A549 (cell line): Measurements from ENCODE around the gene DPT. TPM values are rescaled to one million over a fixed set of nuclear protein-coding genes. Genes with fewer than 3 reads are reported as not detected.

Experiments used
- ATAC-seq, 2 experiments: fragments of 200-7000 bp in 1 of 2; fragments of >200 bp in 1 of 2; cut with Nextera tagmentation in 1 of 2; cut with Tn5 transposase in 1 of 2; 3 replicates each; pipeline versions ENCODE4 v1.8.0 to v1.9.1; 2018 to 2020; ENCODE audit warnings: mild to moderate bottlenecking in 1 of 2, moderate library complexity in 1 of 2
- CTCF ChIA-PET: fragments of 300-600 bp; sonication (Branson Sonifier 250); formaldehyde crosslinking; extraction: SDS; loops from one replicate; lab custom pipeline; 2021; ENCODE audit warnings: antibody characterized with exemption, inconsistent platforms; lab: Yijun Ruan, JAX
- POLR2A ChIA-PET: fragments of 350-600 bp; formaldehyde crosslinking; extraction: SDS; loops from one replicate; lab custom pipeline; 2021; ENCODE audit warnings: antibody characterized with exemption, inconsistent platforms; lab: Yijun Ruan, JAX
- DNase-seq, 2 experiments: peaks; one replicate each; pipeline versions ENCODE4 v3.0.0 to v3.0.0-alpha.2; 2011 to 2016; ENCODE audit warnings: low read depth in 1 of 2, low spot score in 1 of 2
- FAIRE-seq: peaks from 2 replicates; lab custom pipeline; 2011; peaks lifted over from hg19 to GRCh38; lab: Jason Lieb, UNC
- H3K27ac ChIP-seq, 2 experiments: fragments of >200 bp; sonication (Bioruptor Twin); formaldehyde crosslinking; 3 replicates each; pipeline ENCODE4 v1.5.1; 2016 to 2017
- H3K4me1 ChIP-seq: fragments of >200 bp; sonication (Bioruptor Twin); formaldehyde crosslinking; 3 replicates; pipeline ENCODE4 v1.6.1; 2016
- H3K4me2 ChIP-seq: fragments of >200 bp; sonication (Bioruptor Twin); formaldehyde crosslinking; 3 replicates; pipeline ENCODE4 v1.6.1; 2016
- H3K4me3 ChIP-seq: fragments of >200 bp; sonication (Bioruptor Twin); formaldehyde crosslinking; 3 replicates; pipeline ENCODE4 v1.5.1; 2016
- H3K9me3 ChIP-seq: fragments of >200 bp; sonication (Bioruptor Twin); formaldehyde crosslinking; 3 replicates; pipeline ENCODE4 v1.6.1; 2016
- BHLHE40 ChIP-seq: IDR thresholded peaks from 2 replicates; pipeline ENCODE4 v1.6.1; 2012; ENCODE audit warnings: low read depth, low read length, inconsistent platforms
- EHF ChIP-seq: fragments of 250-450 bp; sonication (Bioruptor Pico); IDR thresholded peaks from 2 replicates; pipeline ENCODE4 v1.5.0; 2020; ENCODE audit warnings: mild to moderate bottlenecking
- EHMT2 ChIP-seq: fragments of 200-600 bp; sonication (generic); IDR thresholded peaks from 2 replicates; pipeline ENCODE4 v1.6.1; 2016; ENCODE audit warnings: antibody characterized with exemption, low read depth, mild to moderate bottlenecking, moderate library complexity
- EP300 ChIP-seq, 2 experiments: fragments of >200 bp; sonication (Bioruptor Twin); formaldehyde crosslinking; IDR thresholded peaks; 2 replicates in 1 of 2; 3 replicates in 1 of 2; pipeline ENCODE4 v1.6.1; 2016 to 2017
- FOSL2 ChIP-seq, 2 experiments: fragments of 450-650 bp in 1 of 2; fragments of >200 bp in 1 of 2; sonication (Bioruptor Twin) in 1 of 2; formaldehyde crosslinking; IDR thresholded peaks; 2 replicates each; pipeline versions ENCODE4 v1.5.0 to v1.6.1; 2016 to 2020; ENCODE audit warnings: mild to moderate bottlenecking in 1 of 2, moderate library complexity in 1 of 2
- HDAC2 ChIP-seq: fragments of 200-600 bp; sonication (generic); IDR thresholded peaks from 2 replicates; pipeline ENCODE4 v1.6.1; 2016
- HOXA7 ChIP-seq: fragments of 250-450 bp; sonication (Bioruptor Pico); IDR thresholded peaks from 2 replicates; pipeline ENCODE4 v1.5.0; 2020; ENCODE audit warnings: mild to moderate bottlenecking, moderate library complexity
- HOXB13 ChIP-seq: fragments of 250-450 bp; sonication (Bioruptor Pico); IDR thresholded peaks from 2 replicates; pipeline ENCODE4 v1.5.0; 2020; ENCODE audit warnings: low read depth, mild to moderate bottlenecking, moderate library complexity
- HOXB5 ChIP-seq: fragments of 250-450 bp; sonication (Bioruptor Pico); IDR thresholded peaks from 2 replicates; pipeline ENCODE4 v1.5.0; 2020; ENCODE audit warnings: mild to moderate bottlenecking, moderate library complexity
- JUN ChIP-seq, 2 experiments: fragments of >200 bp; sonication (Bioruptor Twin); formaldehyde crosslinking; IDR thresholded peaks; 2 replicates in 1 of 2; 3 replicates in 1 of 2; pipeline ENCODE4 v1.6.1; 2016 to 2017
- JUNB ChIP-seq: fragments of >200 bp; sonication (Bioruptor Twin); formaldehyde crosslinking; IDR thresholded peaks from 2 replicates; pipeline ENCODE4 v1.6.1; 2016
- KDM1A ChIP-seq: fragments of 200-600 bp; sonication (generic); IDR thresholded peaks from 2 replicates; pipeline ENCODE4 v1.6.1; 2016; ENCODE audit warnings: low read depth, mild to moderate bottlenecking
- KDM5A ChIP-seq: fragments of 200-600 bp; sonication (generic); IDR thresholded peaks from 2 replicates; pipeline ENCODE4 v1.6.1; 2016; ENCODE audit warnings: antibody characterized with exemption, mild to moderate bottlenecking
- MAFK ChIP-seq: fragments of 450-650 bp; IDR thresholded peaks from 2 replicates; pipeline ENCODE4 v1.6.1; 2014; ENCODE audit not compliant: partially characterized antibody
- MAZ ChIP-seq: fragments of 150-350 bp; IDR thresholded peaks from 2 replicates; pipeline ENCODE4 v1.6.1; 2014; ENCODE audit warnings: antibody characterized with exemption, low read depth, low read length, borderline replicate concordance
- NPAS2 ChIP-seq: fragments of 250-450 bp; sonication (Bioruptor Pico); IDR thresholded peaks from 2 replicates; pipeline ENCODE4 v1.8.0; 2022; ENCODE audit warnings: mild to moderate bottlenecking, moderate library complexity, borderline replicate concordance
- NR3C1 ChIP-seq: fragments of >200 bp; sonication (Bioruptor Twin); formaldehyde crosslinking; IDR thresholded peaks from 3 replicates; pipeline ENCODE4 v1.6.1; 2017
- POLR2AphosphoS2 ChIP-seq: conservative IDR thresholded peaks from 2 replicates; pipeline ENCODE4 v1.6.1; 2012; ENCODE audit warnings: low read length, improper control_type of control experiment, inconsistent platforms
- RCOR1 ChIP-seq: fragments of 150-350 bp; IDR thresholded peaks from 2 replicates; pipeline ENCODE4 v1.6.1; 2014; ENCODE audit warnings: antibody characterized with exemption, low read length, low read depth
- RNF2 ChIP-seq: fragments of 200-600 bp; sonication (generic); IDR thresholded peaks from 2 replicates; pipeline ENCODE4 v1.6.1; 2016; ENCODE audit warnings: low read depth, mild to moderate bottlenecking, antibody characterized with exemption, moderate library complexity, borderline replicate concordance
- TFCP2L1 ChIP-seq: fragments of 250-450 bp; sonication (Bioruptor Pico); IDR thresholded peaks from 2 replicates; pipeline ENCODE4 v1.5.0; 2021; ENCODE audit warnings: mild to moderate bottlenecking
- ZNF302 ChIP-seq: fragments of 250-450 bp; sonication (Bioruptor Pico); IDR thresholded peaks from 2 replicates; pipeline ENCODE4 v1.9.0; 2021; ENCODE audit warnings: inconsistent platforms, mild to moderate bottlenecking, moderate library complexity
- WGBS: methylation state at CpG from one replicate; pipeline ENCODE4 v1.1.6; 2017; ENCODE audit errors: missing lambda C conversion rate; 5-methylcytosine and 5-hydroxymethylcytosine counted together
- polyA plus RNA-seq, 4 experiments: library from polyadenylated mRNA; depleted of rRNA in 3 of 4; stranded (reverse); fragments of >200 nt; fragmentation: RNase III in 1 of 4; extraction: RNeasy Plus Mini Kit Qiagen cat#74134 plus additional on column Dnase treatment in 1 of 4; gene quantifications; 2 replicates in 3 of 4; 3 replicates in 1 of 4; pipeline ENCODE4 v1.2.3, GENCODE V29; 2011 to 2017
- TF ChIP-seq, protein P1 (sequence below): fragments of >200 bp; sonication (Bioruptor Twin); formaldehyde crosslinking; IDR thresholded peaks from 3 replicates; pipeline ENCODE4 v1.5.1; 2016
- TF ChIP-seq, protein P2 (sequence below): fragments of 450-650 bp; IDR thresholded peaks from 2 replicates; pipeline ENCODE4 v1.6.1; 2014; ENCODE audit warnings: antibody characterized with exemption
- TF ChIP-seq, protein P3 (sequence below): fragments of 250-450 bp; sonication (Bioruptor Pico); IDR thresholded peaks from 2 replicates; pipeline ENCODE4 v1.5.0; 2020; ENCODE audit warnings: low read depth, mild to moderate bottlenecking, moderate library complexity

The DPT gene
- polyA plus RNA-seq, 2 of the 4 experiments (the other 2 are of a cell fraction), result not detected

DNA sequence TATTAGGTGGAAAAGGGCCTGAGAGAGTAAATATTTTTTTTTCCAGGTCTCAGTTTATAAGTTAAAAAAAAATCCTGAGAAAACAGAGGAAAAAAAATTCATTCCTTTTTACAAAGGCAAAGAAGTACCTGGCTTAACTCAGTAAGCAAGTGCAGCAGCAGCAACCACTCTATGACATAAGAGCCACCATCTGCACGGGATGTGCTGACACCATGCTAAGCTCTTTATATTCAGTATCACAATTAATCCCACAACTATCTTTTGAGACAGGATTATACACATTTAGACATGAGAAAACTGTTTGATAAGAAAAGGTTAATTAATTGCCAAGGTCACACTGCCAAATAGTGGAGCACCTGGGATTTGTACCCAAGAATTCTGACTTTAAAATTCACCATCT lies 13.4 kb upstream of the DPT start (continued):
- TF ChIP-seq MAZ (no peak), TFCP2L1 (CRISPR knock-in tag) (no peak), HOXA7 (CRISPR knock-in tag) (no peak), HDAC2 (no peak), KDM1A (no peak)
- TF ChIP-seq, protein P1, sequence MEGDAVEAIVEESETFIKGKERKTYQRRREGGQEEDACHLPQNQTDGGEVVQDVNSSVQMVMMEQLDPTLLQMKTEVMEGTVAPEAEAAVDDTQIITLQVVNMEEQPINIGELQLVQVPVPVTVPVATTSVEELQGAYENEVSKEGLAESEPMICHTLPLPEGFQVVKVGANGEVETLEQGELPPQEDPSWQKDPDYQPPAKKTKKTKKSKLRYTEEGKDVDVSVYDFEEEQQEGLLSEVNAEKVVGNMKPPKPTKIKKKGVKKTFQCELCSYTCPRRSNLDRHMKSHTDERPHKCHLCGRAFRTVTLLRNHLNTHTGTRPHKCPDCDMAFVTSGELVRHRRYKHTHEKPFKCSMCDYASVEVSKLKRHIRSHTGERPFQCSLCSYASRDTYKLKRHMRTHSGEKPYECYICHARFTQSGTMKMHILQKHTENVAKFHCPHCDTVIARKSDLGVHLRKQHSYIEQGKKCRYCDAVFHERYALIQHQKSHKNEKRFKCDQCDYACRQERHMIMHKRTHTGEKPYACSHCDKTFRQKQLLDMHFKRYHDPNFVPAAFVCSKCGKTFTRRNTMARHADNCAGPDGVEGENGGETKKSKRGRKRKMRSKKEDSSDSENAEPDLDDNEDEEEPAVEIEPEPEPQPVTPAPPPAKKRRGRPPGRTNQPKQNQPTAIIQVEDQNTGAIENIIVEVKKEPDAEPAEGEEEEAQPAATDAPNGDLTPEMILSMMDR, result no peak

DNA sequence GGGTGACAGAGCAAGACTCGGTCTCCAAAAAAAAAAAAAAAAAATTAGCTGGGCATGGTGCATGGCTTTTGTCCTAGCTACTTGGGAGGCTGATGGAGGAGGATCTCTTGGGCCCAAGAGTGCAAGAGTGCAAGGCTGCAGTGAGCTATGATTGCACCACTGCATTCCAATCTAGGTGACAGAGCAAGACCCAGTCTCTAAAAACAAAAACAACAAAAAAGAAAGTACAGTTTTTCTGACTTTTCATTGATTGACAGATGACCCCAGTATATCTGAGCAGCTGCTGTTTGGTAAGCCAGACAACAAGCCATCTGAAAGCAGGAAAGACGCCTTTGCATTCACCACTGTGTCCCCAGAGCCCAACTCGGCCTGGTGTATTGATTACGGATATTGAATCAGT lies 10.9 kb upstream of the DPT start:
- no peak for TF ChIP-seq BHLHE40
- no peak for TF ChIP-seq KDM5A
- no peak for TF ChIP-seq EHF (CRISPR knock-in tag)
- TF ChIP-seq EHMT2, result no peak
- TF ChIP-seq RNF2, result no peak
- TF ChIP-seq TFCP2L1 (CRISPR knock-in tag), result no peak
- TF ChIP-seq MAZ, result no peak
- TF ChIP-seq JUNB, result no peak
- TF ChIP-seq NPAS2 (CRISPR knock-in tag), result no peak
- TF ChIP-seq, protein P2, sequence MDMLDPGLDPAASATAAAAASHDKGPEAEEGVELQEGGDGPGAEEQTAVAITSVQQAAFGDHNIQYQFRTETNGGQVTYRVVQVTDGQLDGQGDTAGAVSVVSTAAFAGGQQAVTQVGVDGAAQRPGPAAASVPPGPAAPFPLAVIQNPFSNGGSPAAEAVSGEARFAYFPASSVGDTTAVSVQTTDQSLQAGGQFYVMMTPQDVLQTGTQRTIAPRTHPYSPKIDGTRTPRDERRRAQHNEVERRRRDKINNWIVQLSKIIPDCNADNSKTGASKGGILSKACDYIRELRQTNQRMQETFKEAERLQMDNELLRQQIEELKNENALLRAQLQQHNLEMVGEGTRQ, result no peak
- TF ChIP-seq JUN (IDR thresholded peaks at IDR 0.05), result no peak
- 76% methylated on average over 4 of the region's 4 CpGs for WGBS
- no peak overlapping the region for H3K4me2 ChIP-seq
- no peak for FAIRE-seq
- ChIA-PET POLR2A (no interaction called here), CTCF (interaction anchor here (0.6 to 0.7 kb wide), 2 partner anchors 504 to 609 kb away, joined by 3 to 6 read pairs; no protein-coding TSS in a partner anchor)
- no peak overlapping the region for H3K27ac ChIP-seq
- ATAC-seq, result no peak
- no peak for DNase-seq
- no peaks in the 10 kb centered on the region for H3K9me3 ChIP-seq
- H3K4me3 ChIP-seq, result no peak overlapping the region
- H3K4me1 ChIP-seq, result no peaks in the 10 kb centered on the region

DNA sequence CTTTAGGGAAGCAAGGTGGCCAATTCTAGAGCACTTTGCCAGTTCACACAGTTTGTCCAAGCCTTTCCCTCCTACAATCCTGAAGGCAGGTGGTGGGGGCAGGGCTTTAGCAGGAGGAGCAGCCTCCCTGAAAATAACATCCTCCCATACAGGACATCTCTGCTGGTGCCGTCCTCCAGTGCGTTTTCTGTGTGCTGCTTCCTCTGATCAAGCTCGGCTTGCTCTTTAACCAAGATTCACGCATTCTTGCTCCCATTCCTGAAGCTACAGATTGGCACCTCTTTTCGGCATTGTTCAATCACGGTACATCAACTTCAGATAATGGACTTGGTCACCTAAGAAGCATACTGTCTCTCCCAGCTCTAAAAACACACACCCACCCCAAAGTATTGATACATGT lies 7.5 kb upstream of the DPT start:
- CTCF ChIA-PET, result interaction anchor here (0.6 to 1.7 kb wide), 3 partner anchors 11 to 612 kb away, joined by 3 to 4 read pairs (median 4); no protein-coding TSS in a partner anchor
- DNase-seq, result no peak
- TF ChIP-seq FOSL2 (IDR thresholded peaks at IDR 0.05) (no peak), FOSL2 (CRISPR knock-in tag; IDR thresholded peaks at IDR 0.05) (no peak), RCOR1 (no peak), NR3C1 (no peak), EP300 (IDR thresholded peaks at IDR 0.05) (no peak), HOXB5 (no peak), ZNF302 (no peak), POLR2AphosphoS2 (no peak), HOXB13 (no peak), MAFK (no peak)
- TF ChIP-seq, protein P3, sequence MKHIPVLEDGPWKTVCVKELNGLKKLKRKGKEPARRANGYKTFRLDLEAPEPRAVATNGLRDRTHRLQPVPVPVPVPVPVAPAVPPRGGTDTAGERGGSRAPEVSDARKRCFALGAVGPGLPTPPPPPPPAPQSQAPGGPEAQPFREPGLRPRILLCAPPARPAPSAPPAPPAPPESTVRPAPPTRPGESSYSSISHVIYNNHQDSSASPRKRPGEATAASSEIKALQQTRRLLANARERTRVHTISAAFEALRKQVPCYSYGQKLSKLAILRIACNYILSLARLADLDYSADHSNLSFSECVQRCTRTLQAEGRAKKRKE (CRISPR knock-in tag), result no peak
- TF ChIP-seq, protein P1, result no peak
- no peak overlapping the region for H3K4me2 ChIP-seq
- H3K4me3 ChIP-seq, result no peak overlapping the region
- FAIRE-seq, result no peak
- WGBS, result 78% methylated on average over 6 of the region's 6 CpGs
- no peaks in the 10 kb centered on the region for H3K9me3 ChIP-seq
- H3K27ac ChIP-seq, result no peak overlapping the region
- H3K4me1 ChIP-seq, result no peaks in the 10 kb centered on the region
- POLR2A ChIA-PET, result no interaction called here
- no peak for ATAC-seq
